BLaER1 treated with 17β-estradiol and CSF1 and Interleukin-3, amounts not matched to agents 10 nM and 100 nM (cell line): ENCODE data around the gene TMEM30A.

Source experiments
- H3K27ac ChIP-seq, 11 experiments: shearing (Covaris generic); formaldehyde crosslinking; 2 replicates each; pipeline ENCODE4 v1.8.1; 2022
- H3K27me3 ChIP-seq, 11 experiments: shearing (Covaris generic); formaldehyde crosslinking; 2 replicates each; pipeline ENCODE4 v1.8.1; 2022
- H3K36me3 ChIP-seq, 11 experiments: shearing (Covaris generic); formaldehyde crosslinking; 2 replicates each; pipeline ENCODE4 v1.8.1; 2022
- H3K4me1 ChIP-seq, 10 experiments: shearing (Covaris generic); formaldehyde crosslinking; 2 replicates each; pipeline ENCODE4 v1.8.1; 2022
- H3K4me2 ChIP-seq, 11 experiments: shearing (Covaris generic); formaldehyde crosslinking; 2 replicates each; pipeline ENCODE4 v1.8.1; 2022
- H3K4me3 ChIP-seq, 10 experiments: shearing (Covaris generic); formaldehyde crosslinking; 2 replicates each; pipeline ENCODE4 v1.8.1; 2022
- H3K9ac ChIP-seq, 11 experiments: shearing (Covaris generic); formaldehyde crosslinking; 2 replicates each; pipeline ENCODE4 v1.8.1; 2022
- H3K9me3 ChIP-seq, 11 experiments: shearing (Covaris generic); formaldehyde crosslinking; replicated peaks in 1 of 11; 2 replicates each; pipeline ENCODE4 v1.8.1; 2022
- H4K20me1 ChIP-seq, 11 experiments: shearing (Covaris generic); formaldehyde crosslinking; 2 replicates each; pipeline ENCODE4 v1.8.1; 2022
- Cebpa-rat ChIP-seq, 11 experiments: shearing (Covaris generic); IDR thresholded peaks; 2 replicates each; pipeline ENCODE4 v1.8.1; 2022

TMEM30A gene

GRCh38 chr6:75203721-75204120 is 80.9 kb downstream of the TMEM30A start:
- H3K27ac ChIP-seq = no peak overlapping the region
- H3K36me3 ChIP-seq = no peaks in the 10 kb centered on the region
- peaks cover 0 to 12% (median 11%) of the 10 kb centered on the region in 10 experiments; a peak in 17 of 20 replicates for H3K4me1 ChIP-seq
- no peak overlapping the region for H3K4me3 ChIP-seq
- 0 out of 22 replicates have a peak, but pooled peaks cover 0 to 4% (median 0%) of the 10 kb centered on the region in 11 experiments for H4K20me1 ChIP-seq
- H3K9ac ChIP-seq = no peak overlapping the region
- no peak for TF ChIP-seq Cebpa-rat (IDR thresholded peaks at IDR 0.05)
- H3K9me3 ChIP-seq = peaks cover 45 to 54% (median 51%) of the 10 kb centered on the region in 11 experiments
- H3K27me3 ChIP-seq = peaks cover 70 to 76% (median 74%) of the 10 kb centered on the region in 11 experiments
- H3K4me2 ChIP-seq = no peak overlapping the region
